Astrocyte (in vitro differentiated cells and primary cell): ENCODE data around the gene PRKG1.

Source experiments
- EZH2 ChIP-seq: IDR thresholded peaks from 2 replicates; pipeline ENCODE4 v1.6.1; 2012; ENCODE audit warnings: mild to moderate bottlenecking, low read length, inconsistent platforms; ENCODE audit not compliant: insufficient read depth
- TF ChIP-seq, protein P1 (sequence below): IDR thresholded peaks from 2 replicates; pipeline ENCODE4 v1.5.1; 2011; ENCODE audit warnings: low read depth, mild to moderate bottlenecking, inconsistent platforms, low read length, moderate library complexity; ENCODE audit not compliant: insufficient read depth

DNA sequence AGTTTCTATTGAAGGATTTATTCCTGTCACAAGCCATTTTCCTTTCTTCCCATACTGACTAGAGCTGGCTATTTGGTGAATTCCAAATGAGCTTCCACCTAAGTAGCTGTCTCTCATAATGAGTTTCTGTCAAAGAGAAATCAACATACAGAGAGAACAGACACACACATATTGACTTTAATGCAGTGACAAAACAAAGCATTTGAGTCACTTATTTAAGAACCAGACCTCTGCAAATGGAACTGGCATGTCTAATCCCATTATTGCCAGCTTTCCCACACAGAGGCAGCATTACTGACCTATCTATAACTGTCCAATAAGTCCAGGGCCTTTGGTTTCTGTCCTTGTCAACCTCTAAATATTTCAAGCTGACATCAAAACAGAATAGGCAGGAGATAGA is 804.4 kb downstream of the PRKG1 start:
- TF ChIP-seq, protein P1, sequence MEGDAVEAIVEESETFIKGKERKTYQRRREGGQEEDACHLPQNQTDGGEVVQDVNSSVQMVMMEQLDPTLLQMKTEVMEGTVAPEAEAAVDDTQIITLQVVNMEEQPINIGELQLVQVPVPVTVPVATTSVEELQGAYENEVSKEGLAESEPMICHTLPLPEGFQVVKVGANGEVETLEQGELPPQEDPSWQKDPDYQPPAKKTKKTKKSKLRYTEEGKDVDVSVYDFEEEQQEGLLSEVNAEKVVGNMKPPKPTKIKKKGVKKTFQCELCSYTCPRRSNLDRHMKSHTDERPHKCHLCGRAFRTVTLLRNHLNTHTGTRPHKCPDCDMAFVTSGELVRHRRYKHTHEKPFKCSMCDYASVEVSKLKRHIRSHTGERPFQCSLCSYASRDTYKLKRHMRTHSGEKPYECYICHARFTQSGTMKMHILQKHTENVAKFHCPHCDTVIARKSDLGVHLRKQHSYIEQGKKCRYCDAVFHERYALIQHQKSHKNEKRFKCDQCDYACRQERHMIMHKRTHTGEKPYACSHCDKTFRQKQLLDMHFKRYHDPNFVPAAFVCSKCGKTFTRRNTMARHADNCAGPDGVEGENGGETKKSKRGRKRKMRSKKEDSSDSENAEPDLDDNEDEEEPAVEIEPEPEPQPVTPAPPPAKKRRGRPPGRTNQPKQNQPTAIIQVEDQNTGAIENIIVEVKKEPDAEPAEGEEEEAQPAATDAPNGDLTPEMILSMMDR, result no peak
- no peak for TF ChIP-seq EZH2
